ENCODE data around the gene TEX19. TPM values are rescaled to one million over a fixed set of nuclear protein-coding genes. Genes with fewer than 3 reads are reported as not detected.

TEX19 gene
- total RNA-seq, 2 donors from 2014 or later = 10.6 TPM; not detected in 1

GRCh38 chr17:82313195-82314011, 45.6 kb upstream of the TEX19 start:
- DNase-seq (ENCODE audit: low spot score) = no peak
- Histone ChIP-seq H3K27me3 (replicated peaks; ENCODE audit: insufficient read depth) (peaks cover 2% of the 10 kb centered on the region), H3K4me3 (no peak overlapping the region), H3K4me1 (replicated peaks) (no peaks in the 10 kb centered on the region), H3K27ac (no peak overlapping the region), H3K36me3 (no peaks in the 10 kb centered on the region), H3K9me3 (no peaks in the 10 kb centered on the region)
- 84% methylated on average over 28 of the region's 28 CpGs for WGBS
- intact Hi-C loops (cut with DNase I) = no loop called here
- no peak for TF ChIP-seq CTCF (IDR thresholded peaks at IDR 0.05)
- no peak for TF ChIP-seq POLR2AphosphoS5 (IDR thresholded peaks at IDR 0.05)
- TF ChIP-seq POLR2A (IDR thresholded peaks at IDR 0.05) = no peak

- TF ChIP-seq CTCF (IDR thresholded peaks at IDR 0.05) (no peak), POLR2AphosphoS5 (IDR thresholded peaks at IDR 0.05) (no peak), POLR2A (IDR thresholded peaks at IDR 0.05) (no peak)
- WGBS = 83% methylated on average over 27 of the region's 27 CpGs
- H3K27me3 ChIP-seq (replicated peaks; ENCODE audit: insufficient read depth) = peaks cover 2% of the 10 kb centered on the region
- no peak overlapping the region for H3K27ac ChIP-seq
- no peaks in the 10 kb centered on the region for H3K36me3 ChIP-seq
- H3K4me3 ChIP-seq = no peak overlapping the region
- no peaks in the 10 kb centered on the region for H3K9me3 ChIP-seq
- intact Hi-C loops (cut with DNase I) = no loop called here
- H3K4me1 ChIP-seq (replicated peaks) = no peaks in the 10 kb centered on the region
- no peak for DNase-seq (ENCODE audit: low spot score)
Observed at GRCh38 chr17:82314012-82314726, 44.9 kb upstream of the TEX19 start.

GRCh38 chr17:82314727-82315605, 44.1 kb upstream of the TEX19 start:
- DNase-seq (ENCODE audit: low spot score) = no peak
- TF ChIP-seq CTCF (IDR thresholded peaks at IDR 0.05) (no peak), POLR2AphosphoS5 (IDR thresholded peaks at IDR 0.05) (no peak), POLR2A (IDR thresholded peaks at IDR 0.05) (no peak)
- intact Hi-C loops (cut with DNase I) = no loop called here
- Histone ChIP-seq H3K36me3 (no peaks in the 10 kb centered on the region), H3K4me3 (no peak overlapping the region), H3K4me1 (replicated peaks) (no peaks in the 10 kb centered on the region), H3K9me3 (no peaks in the 10 kb centered on the region), H3K27me3 (replicated peaks; ENCODE audit: insufficient read depth) (peaks cover 2% of the 10 kb centered on the region), H3K27ac (no peak overlapping the region)
- 54% methylated on average over 32 of the region's 32 CpGs for WGBS

- no peak overlapping the region for H3K27ac ChIP-seq
- peaks cover 2% of the 10 kb centered on the region for H3K27me3 ChIP-seq (replicated peaks; ENCODE audit: insufficient read depth)
- 43% methylated on average over 35 of the region's 36 CpGs for WGBS
- intact Hi-C loops (cut with DNase I) = no loop called here
- H3K4me3 ChIP-seq = no peak overlapping the region
- TF ChIP-seq POLR2A (IDR thresholded peaks at IDR 0.05) (no peak), POLR2AphosphoS5 (IDR thresholded peaks at IDR 0.05) (no peak), CTCF (IDR thresholded peaks at IDR 0.05) (no peak)
- no peaks in the 10 kb centered on the region for H3K9me3 ChIP-seq
- DNase-seq (ENCODE audit: low spot score) = no peak
- H3K36me3 ChIP-seq = no peaks in the 10 kb centered on the region
- no peaks in the 10 kb centered on the region for H3K4me1 ChIP-seq (replicated peaks)
Observed at GRCh38 chr17:82315703-82316358, 43.2 kb upstream of the TEX19 start.

Measured in prostate gland (tissue), 2 donors.